G401.6 (cell line): Measurements from ENCODE around the gene ADARB1.

Source experiments
- FAIRE-seq: peaks from 2 replicates; lab custom pipeline; 2012; peaks lifted over from hg19 to GRCh38; lab: Jason Lieb, UNC

The ADARB1 gene

DNA sequence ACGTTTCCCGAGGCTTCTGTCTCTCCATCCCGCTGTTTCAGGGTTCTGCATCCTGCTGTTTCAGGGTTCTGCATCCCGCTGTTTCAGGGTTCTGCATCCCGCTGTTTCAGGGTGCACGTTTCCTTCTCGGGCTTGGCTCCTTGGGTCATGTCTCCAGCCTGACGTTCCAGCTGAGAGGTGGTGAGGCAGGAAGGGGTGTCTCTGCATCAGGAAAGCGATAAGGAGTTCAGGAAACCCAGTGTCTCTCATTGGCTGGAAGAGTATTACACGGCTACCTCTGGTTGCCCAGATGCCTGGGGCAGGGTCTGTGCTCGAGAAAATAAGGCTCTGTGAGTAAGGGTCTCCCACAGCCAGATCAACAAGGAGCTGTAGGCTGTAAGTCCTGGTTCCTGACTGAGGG is 21.1 kb downstream of the ADARB1 start:
- FAIRE-seq, result no peak

DNA sequence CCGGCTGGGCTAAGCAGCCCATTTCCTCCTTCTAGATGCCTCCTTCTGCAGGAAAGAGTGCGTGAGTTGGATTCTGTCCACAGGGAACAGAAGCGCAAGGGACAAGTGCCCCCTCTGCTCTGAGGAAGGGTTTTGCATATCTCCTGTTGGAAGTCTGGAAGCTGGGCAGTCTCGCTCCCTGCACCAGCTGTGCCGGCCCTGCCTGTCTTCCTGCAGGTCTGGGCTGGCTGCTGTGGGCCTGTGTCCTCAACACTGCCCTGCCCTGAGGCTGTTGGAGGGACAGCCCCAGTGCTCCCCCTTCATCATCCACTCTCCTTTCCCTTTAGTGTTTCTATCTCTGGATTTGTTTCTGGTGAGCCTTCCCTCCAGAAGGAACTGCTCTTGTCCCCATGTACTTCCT is 21.8 kb downstream of the ADARB1 start:
- FAIRE-seq, result no peak

DNA sequence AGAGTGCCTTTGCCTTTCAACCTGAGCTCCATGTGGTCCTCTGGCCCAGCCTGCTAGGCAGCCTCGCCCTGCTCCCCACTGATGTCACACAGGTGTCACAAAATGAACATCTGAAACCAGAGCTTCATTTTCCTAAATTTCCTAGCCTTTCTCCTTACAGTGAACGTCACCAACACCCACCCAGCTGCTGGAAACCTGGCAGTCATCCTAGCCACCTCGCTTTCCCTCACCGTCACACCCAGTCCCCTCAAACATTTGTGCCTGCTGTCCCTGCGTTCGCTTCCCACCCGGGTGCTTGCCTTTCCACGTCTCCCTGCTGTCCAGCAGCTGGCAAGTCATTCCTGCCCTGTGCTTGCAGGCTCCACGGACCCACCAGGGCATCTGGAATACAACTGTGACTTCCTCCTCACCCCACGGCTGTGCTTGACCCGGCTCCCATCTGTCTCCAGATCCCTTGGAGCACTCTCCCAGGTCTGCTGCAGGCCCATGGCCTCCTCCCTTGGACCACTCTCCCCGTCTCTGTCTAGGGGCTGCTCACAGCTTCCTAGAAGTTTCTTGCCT is 23.5 kb downstream of the ADARB1 start:
- no peak for FAIRE-seq

DNA sequence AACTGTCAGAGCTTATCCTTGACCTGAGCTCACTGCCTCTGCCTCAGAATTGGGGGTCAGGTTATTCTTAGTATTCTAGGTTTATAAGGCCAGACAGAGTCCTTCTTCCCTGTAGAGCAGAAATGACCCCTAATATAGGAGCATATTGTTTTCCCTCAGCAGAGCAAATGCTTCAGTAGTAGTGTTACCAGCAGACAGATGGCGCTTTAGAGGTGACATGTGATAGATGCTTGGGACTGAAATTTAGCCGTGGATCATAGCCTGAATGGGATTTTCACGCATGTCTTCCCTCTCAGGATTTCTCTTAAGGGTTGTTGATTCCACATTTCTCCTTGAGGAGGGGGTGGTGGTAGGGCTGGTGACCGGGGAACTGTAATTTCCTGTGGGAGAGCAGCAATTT is 24.5 kb downstream of the ADARB1 start:
- no peak for FAIRE-seq

DNA sequence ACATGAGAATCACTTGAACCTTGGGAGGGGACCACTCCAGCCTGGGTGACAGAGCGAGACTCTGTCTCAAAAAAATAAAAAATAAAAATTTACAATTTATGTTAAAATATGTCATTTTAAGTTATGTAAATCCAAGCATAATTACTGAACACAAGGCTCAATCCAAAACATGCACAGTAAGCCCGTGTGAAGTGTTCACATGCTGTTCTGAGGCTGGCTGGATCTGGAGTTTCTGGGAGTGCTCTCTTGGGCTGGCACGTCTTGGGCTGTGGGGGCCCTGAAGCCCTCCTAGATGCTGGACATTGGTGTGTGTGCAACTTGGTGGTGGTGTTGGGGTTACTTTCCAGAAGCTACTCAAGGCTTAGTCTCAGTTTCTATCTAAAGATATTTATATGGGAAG is 25.2 kb downstream of the ADARB1 start:
- no peak for FAIRE-seq

DNA sequence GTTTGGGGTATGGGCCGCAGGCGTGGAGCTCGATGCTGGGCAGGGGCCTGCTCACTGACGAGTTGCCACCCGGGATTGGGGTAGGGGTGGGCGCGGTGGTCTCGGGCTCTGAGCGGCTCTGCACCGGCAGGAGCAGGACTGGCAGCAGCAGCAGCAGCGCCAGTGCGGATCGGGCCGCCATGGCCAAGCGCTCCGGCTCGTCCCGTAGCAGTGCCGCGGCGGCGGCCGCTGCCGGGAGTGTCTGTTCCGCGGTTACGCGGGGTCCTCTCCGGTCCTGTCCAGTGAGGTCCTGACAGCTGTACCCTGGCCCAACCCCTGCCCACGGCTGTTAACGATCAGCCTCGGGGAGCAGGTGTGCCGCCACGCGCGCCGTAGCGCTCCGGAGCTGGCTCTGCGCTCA is 26.5 kb downstream of the ADARB1 start:
- FAIRE-seq, result no peak

DNA sequence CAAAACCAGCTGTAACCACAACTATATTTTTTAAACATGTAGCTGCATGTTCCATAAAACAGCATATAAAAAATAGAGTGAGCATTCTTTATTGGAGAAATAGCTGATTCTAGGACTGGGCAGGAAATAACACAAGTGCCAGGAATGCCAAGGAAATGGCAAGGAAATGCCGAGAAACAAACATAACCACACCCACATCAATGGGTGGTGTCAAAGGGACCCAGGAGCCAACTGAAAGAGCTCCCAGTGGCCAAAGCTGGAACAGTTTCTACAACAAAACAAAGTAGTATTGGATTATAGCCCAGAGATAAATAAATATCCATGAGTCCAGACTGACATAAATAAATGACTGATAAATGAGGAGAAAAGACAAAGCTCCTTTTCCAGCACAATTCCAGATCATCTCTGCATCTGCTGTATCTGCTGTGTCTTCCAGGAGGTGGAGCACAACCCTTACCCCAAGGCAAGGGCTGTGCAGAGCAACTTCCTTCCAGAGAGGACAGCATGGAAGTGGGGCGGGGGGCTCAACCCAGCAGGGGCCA is 28.1 kb downstream of the ADARB1 start:
- FAIRE-seq, result no peak

DNA sequence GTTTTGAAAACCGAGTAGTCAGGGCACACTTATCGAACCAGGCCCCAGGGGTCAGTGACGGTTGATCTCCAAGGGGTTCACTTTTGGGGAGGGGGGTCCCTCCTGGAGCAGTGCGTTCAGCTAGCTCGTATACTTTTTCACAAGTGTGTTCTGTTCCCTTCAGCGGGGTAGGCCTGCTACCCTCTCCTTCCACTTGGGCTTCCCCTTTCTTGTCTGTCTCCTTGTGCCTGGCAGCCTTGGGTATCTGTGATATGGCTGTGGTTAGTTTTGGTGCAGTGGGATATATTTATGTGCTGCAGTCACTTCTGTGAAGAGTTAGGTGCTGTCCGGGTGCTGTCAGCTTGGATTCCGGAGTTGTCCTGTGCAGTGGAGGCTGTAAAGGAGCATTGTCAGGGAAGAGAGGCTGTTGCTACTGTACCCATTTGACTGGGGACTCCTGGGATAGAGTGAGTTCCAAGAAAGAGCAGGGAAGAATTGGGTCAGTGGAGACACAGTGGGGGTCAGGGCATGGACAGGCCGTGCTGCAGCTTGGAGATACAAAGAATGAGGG is 29.7 kb downstream of the ADARB1 start:
- FAIRE-seq, result no peak

DNA sequence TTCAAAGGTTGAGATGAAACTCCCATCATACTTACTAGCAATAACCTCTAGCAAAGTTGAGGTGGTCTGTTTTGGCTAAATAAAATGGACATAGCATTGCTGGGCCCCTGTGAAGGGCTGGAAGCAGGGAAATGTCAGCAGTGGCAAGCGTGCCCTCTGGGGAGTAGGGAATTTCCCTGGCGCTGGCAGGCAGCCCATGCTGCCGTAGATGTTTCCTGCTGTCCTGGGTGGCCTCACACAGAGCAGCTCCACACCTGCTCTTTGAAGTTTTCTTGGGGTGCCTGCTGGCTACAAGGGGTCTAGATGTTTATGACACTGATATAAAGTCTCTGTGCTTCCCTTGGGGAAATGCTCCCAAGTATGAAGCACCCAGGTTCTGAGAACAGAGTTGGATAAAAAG is 30.2 kb downstream of the ADARB1 start:
- FAIRE-seq, result no peak

DNA sequence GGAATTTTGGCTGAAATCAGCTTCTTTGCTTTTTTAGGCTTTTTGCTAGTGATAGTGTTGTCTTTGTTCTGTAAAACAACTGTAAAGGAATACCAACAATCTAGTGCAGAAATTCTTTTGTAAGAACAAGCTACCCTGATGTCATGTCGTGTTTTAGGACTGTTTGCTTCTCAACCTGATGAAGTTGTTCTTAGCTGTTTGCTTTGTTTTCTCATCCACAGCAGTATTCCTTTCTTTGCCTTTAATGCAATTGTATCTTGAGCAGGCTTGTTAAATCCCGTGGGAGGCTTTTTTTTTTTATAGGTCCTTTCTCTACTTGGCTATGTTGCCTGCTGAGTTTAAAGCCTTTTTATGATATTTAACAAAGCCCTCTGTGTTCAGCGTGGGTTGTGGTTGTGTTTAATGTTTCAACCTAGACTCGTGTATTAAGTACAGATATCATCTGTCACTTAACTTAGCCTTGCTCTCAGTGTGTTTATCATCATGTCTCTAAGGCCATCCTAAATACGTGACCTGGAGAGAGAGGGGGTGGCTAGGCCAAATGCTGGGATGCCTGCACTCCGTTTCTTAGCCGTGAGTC is 31.6 kb downstream of the ADARB1 start:
- no peak for FAIRE-seq

DNA sequence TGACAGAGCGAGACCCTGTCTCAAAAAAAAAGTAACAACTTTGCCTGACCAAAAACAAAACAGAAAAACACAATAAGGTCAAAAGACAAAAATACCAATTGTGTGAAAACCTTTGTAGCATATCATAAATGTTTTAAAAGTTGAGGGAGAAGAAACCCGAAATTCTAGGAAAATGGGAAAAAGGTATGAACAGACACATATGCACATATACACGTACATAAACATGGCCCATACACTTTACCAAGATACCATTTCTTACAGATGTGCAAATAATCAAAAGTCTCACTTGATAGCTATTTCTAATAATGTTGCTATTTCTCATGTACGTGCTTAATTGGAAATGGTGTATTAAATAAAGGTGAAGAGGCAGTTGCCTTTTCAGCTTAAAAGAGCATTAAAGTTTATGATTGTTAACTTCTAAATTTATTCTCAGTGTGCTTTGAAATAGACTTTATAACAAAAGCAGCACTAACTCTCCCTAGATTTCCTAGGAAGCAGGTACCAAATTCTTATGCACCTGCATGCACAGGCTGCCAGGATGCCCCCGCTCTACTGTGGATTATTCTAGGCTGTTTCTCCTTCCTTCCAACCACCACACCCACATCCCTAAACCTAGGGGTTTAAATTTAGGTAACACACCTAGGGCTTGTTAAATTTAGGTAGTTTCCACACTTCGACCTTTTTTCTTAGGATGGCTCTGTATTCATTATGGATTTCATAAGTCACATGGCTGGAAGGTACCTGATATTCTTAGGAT is 33.8 kb downstream of the ADARB1 start:
- FAIRE-seq, result no peak

DNA sequence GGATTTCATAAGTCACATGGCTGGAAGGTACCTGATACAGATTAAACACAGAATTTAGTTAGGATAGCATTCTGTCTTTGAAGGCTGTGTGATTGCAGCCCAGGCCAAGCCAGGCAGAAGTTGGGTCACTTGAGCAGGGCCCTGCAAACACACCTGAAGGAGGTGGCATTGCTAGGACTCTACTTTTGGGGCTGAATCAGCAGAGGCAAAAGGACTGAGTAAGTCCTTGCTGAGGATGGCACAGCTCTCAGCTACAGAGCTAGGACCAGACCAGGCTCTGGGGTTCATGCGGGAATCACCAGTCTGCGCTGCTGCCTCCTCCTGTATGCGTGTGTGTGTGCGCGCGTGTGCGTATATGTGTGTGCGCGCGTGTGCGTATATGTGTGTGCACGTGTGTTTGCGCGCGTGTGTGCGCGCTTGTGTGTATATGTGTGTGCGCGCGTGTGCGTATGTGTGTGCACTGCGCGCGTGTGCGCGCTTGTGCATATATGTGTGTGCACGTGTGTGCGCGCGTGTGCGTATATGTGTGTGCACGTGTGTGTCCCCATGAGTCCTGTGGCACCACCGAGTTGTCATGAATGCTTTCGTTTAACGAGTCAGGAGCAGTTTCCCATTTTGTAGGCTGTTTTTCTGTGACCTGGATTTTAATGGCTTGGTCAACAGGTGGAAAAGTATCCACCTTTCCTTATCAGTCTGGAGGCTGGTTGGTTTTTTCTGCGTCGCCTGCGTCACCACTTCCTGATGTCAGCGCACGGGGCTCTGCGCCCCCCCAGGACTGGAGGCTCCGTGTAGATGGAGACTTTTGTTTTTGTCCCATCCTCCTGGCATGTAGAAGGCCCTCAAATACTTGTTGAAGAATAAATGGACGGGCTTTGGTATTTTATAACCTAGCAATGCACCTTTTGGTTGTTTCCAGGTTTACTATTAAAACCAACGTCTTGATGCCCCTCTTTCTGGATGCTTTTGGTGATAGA is 34.7 kb downstream of the ADARB1 start:
- FAIRE-seq, result no peak

DNA sequence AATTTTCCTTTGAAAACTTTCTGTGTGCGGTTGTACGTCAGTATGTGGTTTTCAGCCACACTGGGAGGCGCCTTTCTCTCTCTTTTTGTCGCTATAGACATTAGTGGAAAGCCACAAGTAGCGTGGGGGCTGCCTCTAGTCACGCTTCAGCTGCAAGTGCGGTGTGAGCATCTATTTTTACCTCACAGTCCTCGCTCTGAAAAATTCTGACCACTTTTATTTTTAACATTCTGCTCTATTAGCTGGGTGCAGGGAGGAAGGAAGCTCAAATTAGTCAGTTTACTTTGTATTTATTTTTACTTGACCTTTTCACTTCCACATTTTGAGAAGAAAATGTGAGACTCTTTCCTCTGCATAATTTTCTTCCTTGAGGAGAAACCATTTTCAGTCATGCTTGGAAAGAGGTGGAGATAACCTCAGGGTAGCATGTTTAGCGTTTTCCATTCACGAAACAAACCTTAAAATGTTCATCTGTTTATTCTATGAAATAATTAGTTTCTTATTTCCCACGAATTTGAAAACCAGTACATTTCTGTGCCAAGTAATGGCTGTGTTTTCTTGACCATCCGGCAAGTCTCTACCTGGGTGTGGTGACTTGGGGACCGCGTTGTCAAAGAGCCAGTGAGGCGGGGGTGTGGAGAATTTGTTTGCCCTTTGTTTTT is 35.6 kb downstream of the ADARB1 start:
- no peak for FAIRE-seq

DNA sequence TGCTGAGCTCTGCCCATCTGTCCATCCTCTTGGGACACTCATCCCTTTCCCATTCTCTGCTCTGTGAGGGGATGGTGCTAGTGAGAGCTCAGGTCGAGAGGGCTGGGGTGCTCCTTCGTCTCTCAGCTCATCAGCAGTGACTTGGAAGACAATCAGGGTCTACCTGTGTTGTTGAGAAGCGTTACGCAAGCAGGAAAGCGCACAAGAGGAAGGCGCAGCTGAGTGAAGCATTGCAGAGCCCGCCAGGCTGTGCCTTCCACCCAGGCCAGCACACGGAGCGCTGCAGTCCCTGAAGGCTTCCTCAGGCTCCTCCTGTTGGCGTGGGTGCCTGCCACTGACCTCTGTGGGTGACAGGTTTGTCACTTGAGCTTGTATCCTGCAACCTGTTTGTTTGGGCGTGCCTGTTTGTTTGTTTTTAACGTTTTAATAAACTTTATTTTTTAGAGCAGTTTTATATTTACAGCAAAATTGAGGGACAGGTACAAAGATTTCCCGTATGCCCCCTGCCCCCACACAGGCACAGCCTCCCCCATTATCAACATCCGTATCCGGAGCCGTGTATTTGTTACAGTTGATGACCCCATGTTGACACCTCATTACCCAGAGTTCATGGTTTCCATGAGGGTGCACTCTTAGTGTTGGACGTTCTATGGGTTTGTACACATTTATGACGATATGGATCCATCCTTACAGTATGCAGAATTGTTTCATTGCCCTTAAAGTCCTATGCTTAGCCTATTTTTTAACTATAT is 36.7 kb downstream of the ADARB1 start:
- no peak for FAIRE-seq

DNA sequence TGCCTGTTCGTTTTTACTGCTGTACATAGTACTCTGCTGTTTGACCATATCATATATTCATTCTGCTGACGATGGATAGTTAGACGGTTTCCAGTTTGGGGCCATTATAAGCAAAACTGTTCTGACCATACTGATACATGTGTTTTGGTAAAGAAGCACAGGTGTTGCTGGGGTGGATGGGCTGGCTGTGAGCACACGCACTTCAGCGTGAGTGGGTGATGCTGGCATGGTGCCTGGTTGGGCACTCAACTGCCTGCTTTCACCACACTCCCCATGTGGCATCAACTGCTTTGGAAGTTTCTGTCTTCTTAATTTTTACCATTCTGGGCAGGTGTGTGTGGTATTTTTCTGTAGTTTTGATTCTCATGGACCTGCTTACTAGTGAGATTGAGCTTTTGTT is 37.3 kb downstream of the ADARB1 start:
- FAIRE-seq, result no peak

DNA sequence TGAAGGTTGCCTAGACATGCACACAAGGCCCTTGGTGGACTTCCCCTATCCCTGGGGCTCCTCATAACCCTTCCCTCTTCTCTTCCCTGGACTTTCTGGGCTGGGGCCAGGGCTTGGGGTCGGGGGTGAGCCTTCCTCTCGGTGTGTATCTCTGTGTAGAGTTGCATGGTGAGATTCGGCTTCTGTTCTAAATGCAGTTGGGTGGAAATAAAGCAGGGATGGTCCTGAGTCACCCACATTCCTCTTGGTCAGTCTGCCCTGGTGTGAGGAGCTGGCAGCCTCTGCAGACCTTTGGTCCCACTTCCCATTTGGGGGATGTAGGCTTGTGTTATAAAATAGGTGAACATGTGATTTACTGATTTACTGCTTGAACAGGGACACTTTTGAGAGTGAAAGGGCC is 38.0 kb downstream of the ADARB1 start:
- FAIRE-seq, result no peak

DNA sequence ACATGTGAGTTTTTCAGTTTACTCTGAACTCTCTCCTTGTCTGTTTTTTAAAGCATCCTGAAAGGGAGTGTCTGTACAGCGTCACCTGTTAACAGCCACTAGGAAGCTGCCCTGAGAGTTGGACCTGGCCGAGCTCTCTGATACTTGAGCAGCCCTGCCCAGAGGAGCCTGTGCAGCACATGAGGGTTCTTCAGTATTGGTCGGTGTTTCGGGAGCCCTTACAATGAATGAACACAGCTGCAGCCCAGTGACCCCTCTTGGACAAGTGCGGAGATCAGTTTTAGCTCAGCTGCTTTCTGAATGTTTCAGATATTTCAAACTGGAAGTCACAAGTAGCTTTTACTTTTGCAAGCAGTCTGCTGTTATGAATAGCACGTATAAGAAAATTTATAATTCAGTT is 39.2 kb downstream of the ADARB1 start:
- FAIRE-seq, result no peak

DNA sequence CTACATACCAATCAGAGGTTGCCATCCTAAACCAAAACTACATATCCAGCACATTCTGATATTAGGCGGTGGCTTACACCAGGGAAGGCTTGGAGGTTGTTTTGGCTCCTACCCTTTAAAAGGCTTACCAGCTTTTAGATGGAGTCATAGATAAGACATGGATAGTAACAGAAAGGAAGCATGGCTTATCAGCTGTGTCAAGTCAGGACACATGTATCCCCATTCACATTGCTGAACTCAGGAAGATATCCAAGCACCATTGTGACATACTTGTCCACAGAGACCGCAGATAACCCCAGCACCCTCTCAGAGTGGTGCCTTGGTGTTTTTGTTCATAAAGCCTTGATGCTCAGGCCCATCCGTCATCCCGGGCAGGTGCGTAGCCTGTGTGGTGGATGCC is 39.7 kb downstream of the ADARB1 start:
- FAIRE-seq, result no peak

DNA sequence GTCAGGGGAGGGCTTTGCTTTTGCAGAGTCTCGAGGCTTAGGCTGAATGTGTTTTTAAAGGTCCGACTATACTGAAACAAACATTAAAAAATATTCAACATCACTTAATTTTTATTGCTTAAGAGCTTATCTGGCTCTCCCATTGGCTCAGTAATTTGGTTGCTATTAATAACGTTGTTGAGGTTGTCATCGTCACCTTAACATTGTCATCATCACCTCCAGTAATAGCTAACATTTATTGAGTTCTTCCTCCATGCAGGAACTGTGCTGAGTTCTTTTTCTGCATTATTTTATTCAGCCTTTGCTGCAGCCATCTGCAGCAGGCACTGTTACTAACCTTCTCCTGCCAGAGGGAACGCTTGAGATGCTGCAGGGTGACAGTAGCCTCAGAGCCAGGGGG is 40.1 kb downstream of the ADARB1 start:
- FAIRE-seq, result no peak

DNA sequence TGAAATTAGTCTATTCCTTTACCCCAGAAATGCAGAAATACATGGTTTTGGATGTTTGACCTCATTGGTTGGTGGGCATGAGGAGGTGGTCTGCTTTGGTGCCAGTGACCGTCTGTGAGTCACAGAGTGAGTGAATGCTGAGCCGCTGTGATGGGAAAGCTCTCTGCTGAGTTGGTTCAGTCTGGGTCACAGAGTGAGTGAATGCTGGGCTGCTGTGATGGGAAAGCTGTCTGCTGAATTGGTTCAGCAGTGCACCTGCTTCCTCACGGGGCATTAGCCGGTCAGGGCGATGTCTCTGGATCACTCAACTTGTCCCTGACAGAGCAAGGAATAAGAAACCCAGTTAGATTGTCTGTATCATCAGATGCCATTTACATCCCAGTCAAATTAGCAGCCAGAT is 40.8 kb downstream of the ADARB1 start:
- no peak for FAIRE-seq

DNA sequence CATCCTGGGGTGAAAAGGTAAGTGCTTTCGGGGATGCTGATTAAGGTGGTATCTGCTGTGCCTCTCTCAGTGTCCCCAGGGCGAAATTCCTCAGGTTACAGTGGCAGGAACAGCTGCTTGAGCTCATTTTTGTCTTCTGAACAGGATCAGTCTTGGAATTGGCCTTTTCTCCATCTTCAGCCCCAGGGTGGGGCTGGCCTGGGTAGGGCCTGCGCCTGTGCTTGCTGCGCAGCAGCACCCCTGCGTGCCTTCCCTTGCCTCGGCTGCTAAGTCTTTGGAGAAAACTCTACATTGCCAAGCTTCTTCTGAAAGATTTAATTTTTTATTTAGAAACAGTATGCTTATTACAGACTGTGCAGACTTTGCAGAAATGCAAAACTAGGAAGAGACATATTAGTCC is 41.7 kb downstream of the ADARB1 start:
- no peak for FAIRE-seq
